HG03342 (cell line): ENCODE data around the gene UGT1A6.

Experiments used
- ATAC-seq: cut with Tn5 transposase; IDR thresholded peaks from one replicate; pipeline ENCODE4 v1.9.1; 2021; ENCODE audit warnings: mild to moderate bottlenecking, moderate library complexity; ENCODE audit not compliant: unreplicated experiment

The UGT1A6 gene

GRCh38 chr2:233817361-233817911 is 124.7 kb downstream of the UGT1A6 start:
- no peak for ATAC-seq

- ATAC-seq: no peak
These were observed 125.4 kb downstream of the UGT1A6 start for GRCh38 chr2:233817995-233818638.

GRCh38 chr2:233818639-233819621 is 126.2 kb downstream of the UGT1A6 start:
- ATAC-seq: no peak

- ATAC-seq: no peak
These were observed 127.4 kb downstream of the UGT1A6 start for GRCh38 chr2:233819884-233820773.

GRCh38 chr2:233820774-233821105 is 128.1 kb downstream of the UGT1A6 start:
- ATAC-seq: no peak

- no peak for ATAC-seq
These were observed 128.5 kb downstream of the UGT1A6 start for GRCh38 chr2:233821196-233821595.

- ATAC-seq: no peak
These were observed 129.0 kb downstream of the UGT1A6 start for GRCh38 chr2:233821709-233822100.

GRCh38 chr2:233822101-233822771 is 129.5 kb downstream of the UGT1A6 start:
- ATAC-seq: no peak
